Mammary epithelial cell (primary cell): ENCODE measurements around the gene WASL.

ENCODE experiments used
- EZH2 ChIP-seq: IDR thresholded peaks from 2 replicates; pipeline ENCODE4 v1.6.1; 2012; ENCODE audit warnings: low read length, inconsistent platforms, borderline replicate concordance
- TF ChIP-seq, protein P1 (sequence below), 2 donors: IDR thresholded peaks in 1 of 2; conservative IDR thresholded peaks in 1 of 2; 2 replicates each; pipeline ENCODE4 v1.5.1; 2011 to 2012; ENCODE audit warnings: inconsistent platforms in 2 of 2, low read length in 2 of 2, mild to moderate bottlenecking in 2 of 2, control low read depth in 1 of 2, low read depth in 1 of 2; ENCODE audit not compliant: insufficient read depth in 1 of 2; ENCODE audit errors: extremely low read depth in 1 of 2

- TF ChIP-seq, protein P1, sequence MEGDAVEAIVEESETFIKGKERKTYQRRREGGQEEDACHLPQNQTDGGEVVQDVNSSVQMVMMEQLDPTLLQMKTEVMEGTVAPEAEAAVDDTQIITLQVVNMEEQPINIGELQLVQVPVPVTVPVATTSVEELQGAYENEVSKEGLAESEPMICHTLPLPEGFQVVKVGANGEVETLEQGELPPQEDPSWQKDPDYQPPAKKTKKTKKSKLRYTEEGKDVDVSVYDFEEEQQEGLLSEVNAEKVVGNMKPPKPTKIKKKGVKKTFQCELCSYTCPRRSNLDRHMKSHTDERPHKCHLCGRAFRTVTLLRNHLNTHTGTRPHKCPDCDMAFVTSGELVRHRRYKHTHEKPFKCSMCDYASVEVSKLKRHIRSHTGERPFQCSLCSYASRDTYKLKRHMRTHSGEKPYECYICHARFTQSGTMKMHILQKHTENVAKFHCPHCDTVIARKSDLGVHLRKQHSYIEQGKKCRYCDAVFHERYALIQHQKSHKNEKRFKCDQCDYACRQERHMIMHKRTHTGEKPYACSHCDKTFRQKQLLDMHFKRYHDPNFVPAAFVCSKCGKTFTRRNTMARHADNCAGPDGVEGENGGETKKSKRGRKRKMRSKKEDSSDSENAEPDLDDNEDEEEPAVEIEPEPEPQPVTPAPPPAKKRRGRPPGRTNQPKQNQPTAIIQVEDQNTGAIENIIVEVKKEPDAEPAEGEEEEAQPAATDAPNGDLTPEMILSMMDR (conservative IDR thresholded peaks at IDR 0.05 in 1 of 2, IDR thresholded peaks at IDR 0.05 in 1 of 2; ENCODE audit: extremely low read depth in 1 of 2, insufficient read depth in 1 of 2, low read depth in 1 of 2, low read length in 2 of 2): no peak
- TF ChIP-seq EZH2: no peak
Observed at GRCh38 chr7:123712619-123713018, 36.2 kb downstream of the WASL start.
